Measurements from ENCODE around the gene AMIGO3.

- no peak for TF ChIP-seq CTCF (IDR thresholded peaks at IDR 0.05)
- TF ChIP-seq ZFX (IDR thresholded peaks at IDR 0.05; ENCODE audit: borderline replicate concordance): no peak
Observed at GRCh38 chr3:49707113-49707480, 12.4 kb downstream of the AMIGO3 start.
